ENCODE results near the gene BORCS6. TPM values are rescaled to one million over a fixed set of nuclear protein-coding genes. Genes with fewer than 3 reads are reported as not detected.

BORCS6 gene
- total RNA-seq (2022; extraction: Qiagen RNA extraction): 6.6 to 8.6 TPM (median 8.3 TPM) in 5 replicates

GRCh38 chr17:8189711-8190477, at the start of gene BORCS6:
Gene BORCS6 (minus strand): TSS chr17:8190180. CDS start chr17:8190140, 40 bp downstream.

GRCh38 chr17:8209907-8210760, 20.2 kb upstream of the BORCS6 start, which contains the start of gene AURKB:
Gene AURKB (minus strand): TSS chr17:8210575. CDS start chr17:8210224, 351 bp downstream.

GRCh38 chr17:8176197-8176940, 13.6 kb downstream of the BORCS6 start, which contains the start of gene TMEM107:
Gene TMEM107 (minus strand): TSS chr17:8176380. CDS start chr17:8176286, 94 bp downstream.

GRCh38 chr17:8162233-8162996, 27.6 kb downstream of the BORCS6 start, which contains the start of gene VAMP2:
Gene VAMP2 (minus strand): TSS chr17:8162948. CDS start chr17:8162879, 69 bp downstream.

GRCh38 chr17:8152112-8152775, 37.7 kb downstream of the BORCS6 start, which contains the start of gene PER1:
Gene PER1 (minus strand): TSS chr17:8152404. CDS start chr17:8150706, 1,698 bp downstream.

Other genes starting within 250 kb of the BORCS6 start
- gene GUCY2D, start 187.6 kb downstream of the BORCS6 start, total RNA-seq (2022; extraction: Qiagen RNA extraction): 0.28 to 0.52 TPM (median 0.36 TPM) in 4 of 5 replicates, not detected in the other
- 0.21 to 0.48 TPM (median 0.31 TPM) in 5 replicates for gene ALOX15B, start 151.1 kb downstream of the BORCS6 start, total RNA-seq (2022; extraction: Qiagen RNA extraction)
- gene ALOX12B, start 102.5 kb downstream of the BORCS6 start, total RNA-seq (2022; extraction: Qiagen RNA extraction): 1.2 to 1.6 TPM (median 1.4 TPM) in 5 replicates
- gene ALOXE3, start 71.7 kb downstream of the BORCS6 start, total RNA-seq (2022; extraction: Qiagen RNA extraction): 6.3 to 10.0 TPM (median 6.4 TPM) in 5 replicates
- gene HES7, start 66.1 kb downstream of the BORCS6 start, total RNA-seq (2022; extraction: Qiagen RNA extraction): 1.6 to 5.3 TPM (median 4.8 TPM) in 5 replicates
- gene PER1, start 37.8 kb downstream of the BORCS6 start, total RNA-seq (2022; extraction: Qiagen RNA extraction): 49.3 to 55.5 TPM (median 53.3 TPM) in 5 replicates
- 23.5 to 31.4 TPM (median 28.1 TPM) in 5 replicates for gene VAMP2, start 27.2 kb downstream of the BORCS6 start, total RNA-seq (2022; extraction: Qiagen RNA extraction)
- gene TMEM107, start 13.8 kb downstream of the BORCS6 start, total RNA-seq (2022; extraction: Qiagen RNA extraction): 20.0 to 21.8 TPM (median 20.6 TPM) in 5 replicates
- gene AURKB, start 20.4 kb upstream of the BORCS6 start, total RNA-seq (2022; extraction: Qiagen RNA extraction): 137 to 153 TPM (median 149 TPM) in 5 replicates
- 11.4 to 16.1 TPM (median 15.6 TPM) in 5 replicates for gene CTC1, start 57.9 kb upstream of the BORCS6 start, total RNA-seq (2022; extraction: Qiagen RNA extraction)
- 42.7 to 53.6 TPM (median 45.8 TPM) in 5 replicates for gene PFAS, start 59.1 kb upstream of the BORCS6 start, total RNA-seq (2022; extraction: Qiagen RNA extraction)
- gene RANGRF, start 98.5 kb upstream of the BORCS6 start, total RNA-seq (2022; extraction: Qiagen RNA extraction): 37.7 to 45.8 TPM (median 43.9 TPM) in 5 replicates
- gene SLC25A35, start 105.2 kb upstream of the BORCS6 start, total RNA-seq (2022; extraction: Qiagen RNA extraction): 6.0 to 8.8 TPM (median 7.7 TPM) in 5 replicates
- gene ARHGEF15, start 120.1 kb upstream of the BORCS6 start, total RNA-seq (2022; extraction: Qiagen RNA extraction): not detected in 5 replicates
- not detected in 5 replicates for gene ODF4, start 149.7 kb upstream of the BORCS6 start, total RNA-seq (2022; extraction: Qiagen RNA extraction)
- gene RPL26, start 193.0 kb upstream of the BORCS6 start, total RNA-seq (2022; extraction: Qiagen RNA extraction): 3,568 to 3,900 TPM (median 3,728 TPM) in 5 replicates
- not detected in 5 replicates for gene RNF222, start 207.6 kb upstream of the BORCS6 start, total RNA-seq (2022; extraction: Qiagen RNA extraction)
- gene NDEL1, start 245.7 kb upstream of the BORCS6 start, total RNA-seq (2022; extraction: Qiagen RNA extraction): 60.0 to 77.6 TPM (median 63.7 TPM) in 5 replicates

All from A549 treated with Hydrocortisone at 1 μM for 4 hours (cell line).